MCF 10A (cell line): Measurements from ENCODE around the gene CCDC171. TPM values are rescaled to one million over a fixed set of nuclear protein-coding genes. Genes with fewer than 3 reads are reported as not detected.

ENCODE experiments used
- BruUV-seq: library from RNA; stranded (reverse); fragments of 400-500 nt; replicated peaks from 2 replicates; lab custom pipeline; 2021; lab: Mats Ljungman, UMichigan
- CTCF ChIA-PET: fragments of 300-600 bp; sonication (Branson Sonifier 250); formaldehyde crosslinking; extraction: SDS; loops from one replicate; lab custom pipeline; 2021; ENCODE audit warnings: antibody characterized with exemption, inconsistent platforms; lab: Yijun Ruan, JAX
- POLR2A ChIA-PET: fragments of 300-600, 350-650 bp; sonication (Branson Sonifier 250); formaldehyde crosslinking; extraction: SDS; loops from one replicate; lab custom pipeline; 2020; ENCODE audit warnings: antibody characterized with exemption, inconsistent platforms; lab: Yijun Ruan, JAX
- DNase-seq: peaks from one replicate; pipeline ENCODE4 v3.0.0-alpha.2; 2018; ENCODE audit not compliant: unreplicated experiment
- H3K27ac Mint-ChIP-seq: one replicate; pipeline ENCODE4 v1.8.0; 2022; ENCODE audit warnings: mild to moderate bottlenecking, low read depth, mixed read lengths; ENCODE audit not compliant: unreplicated experiment
- H3K27me3 Mint-ChIP-seq: one replicate; pipeline ENCODE4 v1.8.0; 2022; ENCODE audit warnings: mixed read lengths; ENCODE audit not compliant: insufficient read depth, unreplicated experiment
- H3K36me3 Mint-ChIP-seq: one replicate; pipeline ENCODE4 v1.8.0; 2022; ENCODE audit warnings: mild to moderate bottlenecking, moderate library complexity, mixed read lengths; ENCODE audit not compliant: insufficient read depth, unreplicated experiment
- H3K4me1 Mint-ChIP-seq: one replicate; pipeline ENCODE4 v1.8.0; 2022; ENCODE audit warnings: mixed read lengths; ENCODE audit not compliant: insufficient read depth, unreplicated experiment
- H3K4me3 Mint-ChIP-seq: one replicate; pipeline ENCODE4 v1.8.0; 2022; ENCODE audit warnings: mild to moderate bottlenecking, moderate library complexity, mixed read lengths; ENCODE audit not compliant: unreplicated experiment
- H3K9me3 Mint-ChIP-seq: one replicate; pipeline ENCODE4 v1.8.0; 2022; ENCODE audit warnings: mixed read lengths; ENCODE audit not compliant: unreplicated experiment
- intact Hi-C: fragments of 100-400 bp; cut with micrococcal nuclease; formaldehyde crosslinking; loops from 2 replicates; pipeline ENCODE4 v1.14.1; 2022
- total RNA-seq: library from RNA; stranded (reverse); gene quantifications from 2 replicates; pipeline ENCODE4 v1.2.3, GENCODE V29; 2022
- TF ChIP-seq, protein P1 (sequence below): fragments of 200-600 bp; IDR thresholded peaks from one replicate; pipeline ENCODE4 v1.8.0; 2022; ENCODE audit warnings: antibody characterized with exemption, mild to moderate bottlenecking; ENCODE audit not compliant: unreplicated experiment

The CCDC171 gene
- total RNA-seq, 1 experiment from 2014 or later, result 1.7 TPM

DNA sequence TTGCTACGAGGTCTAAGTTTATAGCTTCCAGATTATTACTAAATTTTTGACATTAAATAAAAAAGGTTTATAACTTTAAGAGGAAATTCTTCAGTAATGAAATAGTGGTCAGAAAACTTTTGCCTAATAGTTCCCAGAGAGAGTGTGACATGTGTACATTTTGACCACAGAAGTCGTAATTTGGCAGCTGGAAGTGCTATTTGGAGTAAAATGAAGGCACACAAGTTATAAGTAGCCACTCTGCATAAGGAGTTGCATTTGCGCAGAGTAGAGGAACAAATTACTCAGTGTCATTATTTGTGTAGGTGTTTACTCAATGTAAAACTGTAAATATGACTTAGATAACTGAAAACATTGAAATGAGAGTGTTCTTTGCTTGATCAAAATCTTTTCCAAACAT lies 408.4 kb downstream of the CCDC171 start:
- no peaks in the 10 kb centered on the region for H3K27me3 Mint-ChIP-seq
- no peak overlapping the region for H3K27ac Mint-ChIP-seq
- no peak overlapping the region for H3K4me3 Mint-ChIP-seq
- H3K4me1 Mint-ChIP-seq, result no peaks in the 10 kb centered on the region
- no TSS peak for BruUV-seq
- CTCF ChIA-PET, result interaction anchor here (0.8 kb wide), 1 partner anchor 10 kb away, joined by 3 read pairs; no protein-coding TSS in a partner anchor
- TF ChIP-seq, protein P1, sequence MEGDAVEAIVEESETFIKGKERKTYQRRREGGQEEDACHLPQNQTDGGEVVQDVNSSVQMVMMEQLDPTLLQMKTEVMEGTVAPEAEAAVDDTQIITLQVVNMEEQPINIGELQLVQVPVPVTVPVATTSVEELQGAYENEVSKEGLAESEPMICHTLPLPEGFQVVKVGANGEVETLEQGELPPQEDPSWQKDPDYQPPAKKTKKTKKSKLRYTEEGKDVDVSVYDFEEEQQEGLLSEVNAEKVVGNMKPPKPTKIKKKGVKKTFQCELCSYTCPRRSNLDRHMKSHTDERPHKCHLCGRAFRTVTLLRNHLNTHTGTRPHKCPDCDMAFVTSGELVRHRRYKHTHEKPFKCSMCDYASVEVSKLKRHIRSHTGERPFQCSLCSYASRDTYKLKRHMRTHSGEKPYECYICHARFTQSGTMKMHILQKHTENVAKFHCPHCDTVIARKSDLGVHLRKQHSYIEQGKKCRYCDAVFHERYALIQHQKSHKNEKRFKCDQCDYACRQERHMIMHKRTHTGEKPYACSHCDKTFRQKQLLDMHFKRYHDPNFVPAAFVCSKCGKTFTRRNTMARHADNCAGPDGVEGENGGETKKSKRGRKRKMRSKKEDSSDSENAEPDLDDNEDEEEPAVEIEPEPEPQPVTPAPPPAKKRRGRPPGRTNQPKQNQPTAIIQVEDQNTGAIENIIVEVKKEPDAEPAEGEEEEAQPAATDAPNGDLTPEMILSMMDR, result no peak
- no peaks in the 10 kb centered on the region for H3K9me3 Mint-ChIP-seq
- POLR2A ChIA-PET, result interaction anchor here (1.1 kb wide), 1 partner anchor 17 kb away, joined by 4 read pairs; no protein-coding TSS in a partner anchor
- no peak for DNase-seq
- intact Hi-C loops, result no loop called here
- H3K36me3 Mint-ChIP-seq, result no peaks in the 10 kb centered on the region

DNA sequence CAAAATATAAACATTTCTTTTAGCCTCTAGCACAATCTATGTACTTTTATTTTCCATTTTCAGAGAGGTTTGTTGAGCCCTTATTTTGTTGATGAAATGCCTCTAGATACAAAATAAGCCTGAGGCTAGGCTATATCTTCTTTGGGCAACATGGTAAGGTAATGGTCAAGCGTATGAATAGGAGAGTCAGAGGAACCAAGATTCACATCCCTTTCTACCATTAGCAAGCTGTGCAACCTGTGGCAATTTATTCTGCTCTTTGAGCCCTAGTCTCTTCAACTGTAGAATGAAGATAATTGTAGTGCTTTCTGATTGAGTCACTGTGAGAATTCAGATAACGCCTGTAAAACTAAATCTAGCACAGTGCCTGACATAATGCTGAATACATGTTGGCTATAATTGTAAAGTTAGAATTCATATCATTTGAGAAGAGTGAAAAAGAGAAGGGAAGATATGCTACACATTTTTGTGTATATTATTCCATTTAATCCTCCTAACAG lies 412.5 kb downstream of the CCDC171 start:
- no TSS peak for BruUV-seq
- no peaks in the 10 kb centered on the region for H3K36me3 Mint-ChIP-seq
- no peaks in the 10 kb centered on the region for H3K27me3 Mint-ChIP-seq

DNA sequence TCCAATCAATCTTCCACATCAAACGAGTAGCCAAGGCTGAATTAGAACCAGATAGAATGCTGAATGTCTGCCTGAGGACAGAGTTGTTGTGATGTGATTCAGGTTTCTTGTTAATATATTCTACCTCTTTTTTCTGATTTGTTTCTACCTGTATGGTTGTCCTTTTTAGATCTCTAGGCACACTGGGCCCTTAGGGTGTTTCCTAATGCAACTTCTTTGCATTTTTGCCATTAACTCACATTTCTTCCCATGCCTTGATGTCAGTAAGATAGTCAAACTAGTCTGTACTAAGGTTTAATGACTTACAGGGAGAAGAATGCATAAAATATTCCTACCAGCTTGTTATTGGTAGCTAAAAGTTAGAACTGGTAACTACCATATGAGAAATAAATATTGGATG lies 413.6 kb downstream of the CCDC171 start:
- CTCF ChIA-PET, result no interaction called here
- no peak for DNase-seq
- intact Hi-C loops, result no loop called here
- TF ChIP-seq, protein P1, result no peak
- no peak overlapping the region for H3K27ac Mint-ChIP-seq
- no TSS peak for BruUV-seq
- POLR2A ChIA-PET, result no interaction called here
- H3K36me3 Mint-ChIP-seq, result no peaks in the 10 kb centered on the region
- no peaks in the 10 kb centered on the region for H3K27me3 Mint-ChIP-seq
- H3K9me3 Mint-ChIP-seq, result no peaks in the 10 kb centered on the region
- no peaks in the 10 kb centered on the region for H3K4me1 Mint-ChIP-seq
- no peak overlapping the region for H3K4me3 Mint-ChIP-seq

More for the DNA sequence above, 412.5 kb downstream of the CCDC171 start:
- Mint-ChIP-seq H3K27ac (no peak overlapping the region), H3K4me1 (no peaks in the 10 kb centered on the region), H3K4me3 (no peak overlapping the region), H3K9me3 (no peaks in the 10 kb centered on the region)
- intact Hi-C loops, result no loop called here
- TF ChIP-seq, protein P1, result no peak
- ChIA-PET CTCF (no interaction called here), POLR2A (no interaction called here)
- DNase-seq, result no peak

DNA sequence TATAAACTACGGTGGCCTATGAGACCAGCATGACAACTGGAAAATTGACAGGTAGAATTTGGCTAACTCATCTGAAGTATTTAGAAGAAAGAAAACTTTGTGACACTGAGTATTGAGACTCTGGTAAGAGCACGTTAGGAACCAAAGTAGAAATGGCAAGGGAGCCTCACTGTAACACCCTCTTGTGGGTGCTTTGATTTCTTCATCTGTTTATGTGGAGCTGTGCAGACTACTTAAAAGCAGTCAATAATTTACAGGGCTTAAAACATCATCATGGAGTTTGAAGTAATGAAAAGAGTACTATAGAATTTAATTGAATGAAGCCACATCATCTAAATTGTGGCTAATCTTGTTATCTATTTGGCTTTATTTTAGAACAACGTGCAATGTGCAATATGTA lies 414.2 kb downstream of the CCDC171 start:
- TF ChIP-seq, protein P1, result no peak
- BruUV-seq, result no TSS peak
- H3K4me1 Mint-ChIP-seq, result no peaks in the 10 kb centered on the region
- no peaks in the 10 kb centered on the region for H3K27me3 Mint-ChIP-seq
- intact Hi-C loops, result no loop called here
- no peak overlapping the region for H3K4me3 Mint-ChIP-seq
- no peaks in the 10 kb centered on the region for H3K36me3 Mint-ChIP-seq
- H3K9me3 Mint-ChIP-seq, result no peaks in the 10 kb centered on the region
- POLR2A ChIA-PET, result no interaction called here
- DNase-seq, result no peak
- H3K27ac Mint-ChIP-seq, result no peak overlapping the region
- CTCF ChIA-PET, result no interaction called here
